ENCODE measurements around the gene CCDC102B.

Gene CCDC102B

GRCh38 chr18:69044215-69044614 lies 246.3 kb downstream of the CCDC102B start:
- Mint-ChIP-seq H3K9me3 (peaks cover 8% of the 10 kb centered on the region), H3K4me3 (no peak overlapping the region), H3K4me1 (ENCODE audit: low read depth) (no peaks in the 10 kb centered on the region), H3K27me3 (no peaks in the 10 kb centered on the region), H3K27ac (no peak overlapping the region), H3K36me3 (ENCODE audit: low read depth) (no peaks in the 10 kb centered on the region)
- intact Hi-C loops (cut with micrococcal nuclease) = no loop called here

- Mint-ChIP-seq H3K4me3 (no peak overlapping the region), H3K27me3 (no peaks in the 10 kb centered on the region), H3K4me1 (ENCODE audit: low read depth) (no peaks in the 10 kb centered on the region), H3K36me3 (ENCODE audit: low read depth) (no peaks in the 10 kb centered on the region), H3K9me3 (peaks cover 12% of the 10 kb centered on the region), H3K27ac (no peak overlapping the region)
- intact Hi-C loops (cut with micrococcal nuclease) = no loop called here
Observed at GRCh38 chr18:69064063-69064462, 266.2 kb downstream of the CCDC102B start.

- no peaks in the 10 kb centered on the region for H3K36me3 Mint-ChIP-seq (ENCODE audit: low read depth)
- no peaks in the 10 kb centered on the region for H3K27me3 Mint-ChIP-seq
- intact Hi-C loops (cut with micrococcal nuclease) = no loop called here
- no peak overlapping the region for H3K27ac Mint-ChIP-seq
- no peak overlapping the region for H3K4me3 Mint-ChIP-seq
- H3K9me3 Mint-ChIP-seq = peaks cover 8% of the 10 kb centered on the region
- no peaks in the 10 kb centered on the region for H3K4me1 Mint-ChIP-seq (ENCODE audit: low read depth)
Observed at GRCh38 chr18:69067048-69067447, 269.2 kb downstream of the CCDC102B start.

- Mint-ChIP-seq H3K27me3 (no peaks in the 10 kb centered on the region), H3K27ac (no peak overlapping the region), H3K9me3 (peaks cover 26% of the 10 kb centered on the region), H3K4me3 (no peak overlapping the region), H3K4me1 (ENCODE audit: low read depth) (no peaks in the 10 kb centered on the region), H3K36me3 (ENCODE audit: low read depth) (no peaks in the 10 kb centered on the region)
- intact Hi-C loops (cut with micrococcal nuclease) = no loop called here
Observed at GRCh38 chr18:69071680-69072079, 273.8 kb downstream of the CCDC102B start.

GRCh38 chr18:69081846-69082245 lies 284.0 kb downstream of the CCDC102B start:
- Mint-ChIP-seq H3K27ac (no peak overlapping the region), H3K4me3 (no peak overlapping the region), H3K9me3 (peaks cover 23% of the 10 kb centered on the region), H3K27me3 (no peaks in the 10 kb centered on the region), H3K4me1 (ENCODE audit: low read depth) (no peaks in the 10 kb centered on the region), H3K36me3 (ENCODE audit: low read depth) (no peaks in the 10 kb centered on the region)
- intact Hi-C loops (cut with micrococcal nuclease) = no loop called here

- Mint-ChIP-seq H3K27ac (no peak overlapping the region), H3K4me3 (no peak overlapping the region), H3K36me3 (ENCODE audit: low read depth) (no peaks in the 10 kb centered on the region)
Observed at GRCh38 chr18:69082499-69082898, 284.6 kb downstream of the CCDC102B start.

GRCh38 chr18:69085951-69086350 lies 288.1 kb downstream of the CCDC102B start:
- Mint-ChIP-seq H3K36me3 (ENCODE audit: low read depth) (no peaks in the 10 kb centered on the region), H3K27ac (no peak overlapping the region), H3K4me1 (ENCODE audit: low read depth) (no peaks in the 10 kb centered on the region), H3K4me3 (no peak overlapping the region), H3K27me3 (no peaks in the 10 kb centered on the region), H3K9me3 (peaks cover 7% of the 10 kb centered on the region)
- intact Hi-C loops (cut with micrococcal nuclease) = no loop called here

More at GRCh38 chr18:69082499-69082898, 284.6 kb downstream of the CCDC102B start:
- intact Hi-C loops (cut with micrococcal nuclease) = no loop called here
- Mint-ChIP-seq H3K27me3 (no peaks in the 10 kb centered on the region), H3K4me1 (ENCODE audit: low read depth) (no peaks in the 10 kb centered on the region), H3K9me3 (peaks cover 16% of the 10 kb centered on the region)

GRCh38 chr18:69088973-69089372 lies 291.1 kb downstream of the CCDC102B start:
- H3K27ac Mint-ChIP-seq = no peak overlapping the region
- intact Hi-C loops (cut with micrococcal nuclease) = no loop called here
- H3K36me3 Mint-ChIP-seq (ENCODE audit: low read depth) = no peaks in the 10 kb centered on the region
- peaks cover 5% of the 10 kb centered on the region for H3K9me3 Mint-ChIP-seq
- no peaks in the 10 kb centered on the region for H3K4me1 Mint-ChIP-seq (ENCODE audit: low read depth)
- no peaks in the 10 kb centered on the region for H3K27me3 Mint-ChIP-seq
- no peak overlapping the region for H3K4me3 Mint-ChIP-seq

- Mint-ChIP-seq H3K9me3 (peaks cover 23% of the 10 kb centered on the region), H3K36me3 (ENCODE audit: low read depth) (no peaks in the 10 kb centered on the region), H3K4me1 (ENCODE audit: low read depth) (no peaks in the 10 kb centered on the region), H3K27me3 (no peaks in the 10 kb centered on the region), H3K27ac (no peak overlapping the region), H3K4me3 (no peak overlapping the region)
- intact Hi-C loops (cut with micrococcal nuclease) = no loop called here
Observed at GRCh38 chr18:69097349-69097748, 299.5 kb downstream of the CCDC102B start.

- Mint-ChIP-seq H3K9me3 (peaks cover 17% of the 10 kb centered on the region), H3K4me1 (ENCODE audit: low read depth) (no peaks in the 10 kb centered on the region), H3K27ac (no peak overlapping the region), H3K27me3 (no peaks in the 10 kb centered on the region), H3K4me3 (no peak overlapping the region), H3K36me3 (ENCODE audit: low read depth) (no peaks in the 10 kb centered on the region)
- intact Hi-C loops (cut with micrococcal nuclease) = no loop called here
Observed at GRCh38 chr18:69102959-69103358, 305.1 kb downstream of the CCDC102B start.
